ES-I3 (cell line): ENCODE results near the gene SMAD6.

ENCODE experiments used
- H3K36me3 ChIP-seq: 2 replicates; pipeline ENCODE4 v1.6.1; 2013; ENCODE audit warnings: mild to moderate bottlenecking, low read length, control low read depth, moderate library complexity; ENCODE audit not compliant: insufficient read depth
- H3K4me1 ChIP-seq: 2 replicates; pipeline ENCODE4 v1.6.1; 2013; ENCODE audit warnings: mild to moderate bottlenecking, control low read depth, low read length; ENCODE audit not compliant: insufficient read depth
- H3K9ac ChIP-seq: 2 replicates; pipeline ENCODE4 v1.6.1; 2013; ENCODE audit warnings: low read depth, mild to moderate bottlenecking, low read length, moderate library complexity
- H3K9me3 ChIP-seq: 2 replicates; pipeline ENCODE4 v1.6.1; 2013; ENCODE audit warnings: mild to moderate bottlenecking, low read length, moderate library complexity; ENCODE audit not compliant: control insufficient read depth, insufficient read depth

The SMAD6 gene

DNA sequence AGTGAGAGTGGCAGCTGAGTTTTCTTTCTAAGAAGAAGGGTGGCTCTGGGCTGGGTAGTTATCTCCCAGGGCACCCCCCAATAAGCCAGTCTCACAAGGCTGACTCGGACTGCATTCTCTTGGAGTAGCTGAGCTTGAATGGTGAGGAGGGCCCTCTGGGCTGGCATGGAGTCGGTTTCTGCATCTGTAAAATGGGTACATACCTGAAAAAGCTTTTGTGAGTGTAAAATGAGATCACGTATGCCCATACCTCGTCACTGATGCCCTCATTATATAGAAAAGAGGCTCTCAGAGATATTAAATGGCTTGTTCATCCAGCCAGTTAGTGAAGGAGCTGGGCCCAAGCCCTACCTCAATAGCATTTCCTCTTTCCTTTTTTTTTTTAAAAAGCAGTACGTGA, 41.2 kb downstream of the SMAD6 start:
- Histone ChIP-seq H3K9me3 (no peaks in the 10 kb centered on the region), H3K4me1 (peaks cover 45% of the 10 kb centered on the region), H3K9ac (no peak overlapping the region), H3K36me3 (no peaks in the 10 kb centered on the region)

GRCh38 chr15:66743703-66744536, 41.9 kb downstream of the SMAD6 start:
- Histone ChIP-seq H3K9me3 (no peaks in the 10 kb centered on the region), H3K4me1 (peaks cover 52% of the 10 kb centered on the region)

GRCh38 chr15:66744610-66745279, 42.7 kb downstream of the SMAD6 start:
- Histone ChIP-seq H3K9ac (no peak overlapping the region), H3K9me3 (no peaks in the 10 kb centered on the region), H3K36me3 (no peaks in the 10 kb centered on the region), H3K4me1 (peaks cover 56% of the 10 kb centered on the region)

More at GRCh38 chr15:66743703-66744536, 41.9 kb downstream of the SMAD6 start:
- no peak overlapping the region for H3K9ac ChIP-seq
- no peaks in the 10 kb centered on the region for H3K36me3 ChIP-seq

DNA sequence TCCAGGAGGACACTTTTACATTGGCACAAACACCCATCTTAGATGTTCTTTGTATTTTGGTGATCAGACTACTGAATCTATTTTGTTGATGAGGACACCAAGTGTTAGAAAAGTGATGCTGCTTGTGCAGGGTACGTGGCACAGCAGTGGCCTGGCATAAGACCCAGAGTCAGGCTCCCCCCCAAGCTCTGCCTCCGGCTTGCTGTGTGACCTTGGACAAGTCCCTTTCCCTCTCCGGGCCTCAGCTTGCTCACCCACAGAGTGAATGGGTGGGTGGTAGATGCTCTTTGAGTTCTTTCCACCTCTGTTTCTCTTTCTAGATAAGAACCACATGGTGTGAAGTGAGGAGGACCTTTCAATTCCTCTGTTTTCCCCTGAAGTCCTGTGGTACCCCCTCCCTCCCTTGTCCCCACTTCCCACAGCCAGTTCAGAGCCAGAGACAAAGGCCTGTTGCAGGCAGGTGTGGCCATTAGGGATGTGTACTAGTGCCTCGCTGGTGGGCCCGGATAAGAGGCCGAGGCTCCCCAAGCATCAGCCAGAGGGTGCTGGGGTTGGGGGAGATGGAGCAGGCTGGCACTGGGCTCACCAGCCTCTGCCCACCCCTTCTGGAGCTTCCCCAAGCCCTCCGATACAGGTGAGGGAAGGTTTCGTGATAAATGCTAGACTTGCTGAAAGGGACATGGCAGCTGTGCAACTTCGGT, 43.6 kb downstream of the SMAD6 start:
- H3K9me3 ChIP-seq: no peaks in the 10 kb centered on the region
- H3K36me3 ChIP-seq: no peaks in the 10 kb centered on the region
- peaks cover 65% of the 10 kb centered on the region for H3K4me1 ChIP-seq
- no peak overlapping the region for H3K9ac ChIP-seq

GRCh38 chr15:66746231-66746605, 44.2 kb downstream of the SMAD6 start:
- Histone ChIP-seq H3K9ac (no peak overlapping the region), H3K9me3 (no peaks in the 10 kb centered on the region), H3K36me3 (no peaks in the 10 kb centered on the region), H3K4me1 (peaks cover 70% of the 10 kb centered on the region)

GRCh38 chr15:66747223-66747622, 45.2 kb downstream of the SMAD6 start:
- no peak overlapping the region for H3K9ac ChIP-seq
- no peaks in the 10 kb centered on the region for H3K36me3 ChIP-seq
- peaks cover 78% of the 10 kb centered on the region for H3K4me1 ChIP-seq
- no peaks in the 10 kb centered on the region for H3K9me3 ChIP-seq

DNA sequence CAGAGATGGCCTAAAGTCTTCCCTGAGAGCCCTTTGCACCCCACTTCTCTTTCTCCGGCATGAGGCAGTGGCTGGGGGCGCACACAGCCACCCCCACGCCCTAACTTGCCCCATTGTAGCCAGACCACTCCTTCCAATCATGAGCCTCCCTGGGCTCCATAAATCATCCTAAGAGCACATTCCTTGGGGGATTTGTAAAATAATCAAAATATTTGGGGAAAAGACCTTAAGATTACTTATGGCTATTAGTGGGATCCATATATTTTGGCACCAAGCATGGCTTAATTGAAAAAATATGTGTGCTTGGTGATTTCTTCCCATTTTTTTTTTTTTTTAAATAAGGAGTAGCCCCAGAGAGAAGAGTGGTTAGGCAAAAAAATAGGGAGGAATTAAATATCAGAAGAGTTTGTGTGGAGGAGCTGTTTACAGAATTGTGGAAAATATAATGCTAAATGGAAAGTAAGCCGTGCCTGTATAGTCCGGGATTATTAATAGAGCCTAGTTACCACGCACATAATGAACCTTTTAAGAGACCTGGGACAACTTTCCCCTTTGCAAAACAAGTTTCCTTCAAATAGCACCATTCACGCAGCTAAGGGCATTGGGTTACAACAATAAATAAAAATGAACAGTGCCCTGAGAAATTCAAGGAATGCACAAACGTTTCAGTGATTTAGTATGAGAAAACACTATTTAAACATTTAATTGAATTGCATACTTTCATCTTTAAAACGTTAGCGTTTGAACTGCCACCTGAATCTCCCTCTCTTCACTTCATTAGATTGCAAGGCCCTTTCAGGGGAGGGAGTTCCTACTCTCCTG, 46.1 kb downstream of the SMAD6 start:
- no peaks in the 10 kb centered on the region for H3K36me3 ChIP-seq

DNA sequence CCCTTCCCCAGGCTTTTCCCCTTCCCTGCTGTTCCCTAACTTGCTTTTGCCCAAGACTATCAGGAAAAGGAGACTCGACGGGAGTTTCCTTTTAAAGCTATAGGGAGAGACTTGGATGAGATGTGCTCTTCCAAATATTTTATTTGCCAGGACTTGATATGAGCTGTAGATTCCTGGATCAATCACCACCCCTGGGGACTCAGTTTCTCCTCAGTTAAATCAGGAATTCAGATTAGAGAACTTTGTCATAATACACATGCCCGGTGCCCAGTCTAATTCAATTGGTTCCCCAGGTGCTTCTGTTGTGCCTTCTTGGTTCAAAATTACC, 46.6 kb downstream of the SMAD6 start:
- H3K4me1 ChIP-seq: peaks cover 78% of the 10 kb centered on the region
- H3K9ac ChIP-seq: no peak overlapping the region

More for the DNA sequence above, 46.1 kb downstream of the SMAD6 start:
- no peak overlapping the region for H3K9ac ChIP-seq
- H3K4me1 ChIP-seq: peaks cover 78% of the 10 kb centered on the region
- no peaks in the 10 kb centered on the region for H3K9me3 ChIP-seq

GRCh38 chr15:66749841-66750575, 48.0 kb downstream of the SMAD6 start:
- Histone ChIP-seq H3K9me3 (peaks cover 4% of the 10 kb centered on the region; the same call in 1 of the 2 replicates), H3K36me3 (no peaks in the 10 kb centered on the region), H3K4me1 (peaks cover 65% of the 10 kb centered on the region)

More for the DNA sequence above, 46.6 kb downstream of the SMAD6 start:
- H3K9me3 ChIP-seq: no peaks in the 10 kb centered on the region
- H3K36me3 ChIP-seq: no peaks in the 10 kb centered on the region

GRCh38 chr15:66750609-66751008, 48.6 kb downstream of the SMAD6 start:
- H3K36me3 ChIP-seq: no peaks in the 10 kb centered on the region
- peaks cover 9% of the 10 kb centered on the region for H3K9me3 ChIP-seq
- H3K9ac ChIP-seq: no peak overlapping the region
- H3K4me1 ChIP-seq: peaks cover 59% of the 10 kb centered on the region

More at GRCh38 chr15:66749841-66750575, 48.0 kb downstream of the SMAD6 start:
- H3K9ac ChIP-seq: no peak overlapping the region

DNA sequence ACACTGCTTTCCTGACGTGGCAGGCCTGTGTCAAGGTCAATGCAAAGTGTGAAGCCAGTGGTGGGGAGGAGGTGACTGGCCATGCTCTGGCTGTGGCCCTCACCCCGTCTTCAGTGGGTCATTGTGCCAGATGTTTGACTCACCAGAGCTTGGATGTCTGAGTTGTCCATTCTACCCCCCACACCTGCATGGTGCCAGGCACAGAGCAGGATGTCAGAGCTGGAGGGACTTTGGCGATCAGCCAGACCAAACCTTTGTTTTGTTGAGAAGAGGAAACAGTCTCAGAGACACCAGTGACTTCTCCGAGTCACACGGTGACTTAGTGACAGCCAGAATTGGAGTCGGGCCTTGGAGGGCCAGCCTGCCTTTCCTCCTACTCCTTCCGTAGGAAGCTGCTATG, 49.5 kb downstream of the SMAD6 start:
- Histone ChIP-seq H3K9me3 (peaks cover 9% of the 10 kb centered on the region), H3K36me3 (no peaks in the 10 kb centered on the region), H3K9ac (no peak overlapping the region), H3K4me1 (peaks cover 50% of the 10 kb centered on the region)

GRCh38 chr15:66752078-66752477, 50.0 kb downstream of the SMAD6 start:
- Histone ChIP-seq H3K9me3 (peaks cover 9% of the 10 kb centered on the region), H3K9ac (no peak overlapping the region), H3K36me3 (no peaks in the 10 kb centered on the region), H3K4me1 (peaks cover 45% of the 10 kb centered on the region)

- H3K4me1 ChIP-seq: peaks cover 27% of the 10 kb centered on the region; the same call in 1 of the 2 replicates
- H3K9me3 ChIP-seq: peaks cover 9% of the 10 kb centered on the region
- H3K36me3 ChIP-seq: no peaks in the 10 kb centered on the region
- H3K9ac ChIP-seq: no peak overlapping the region
Measured at GRCh38 chr15:66753687-66754377, 51.8 kb downstream of the SMAD6 start.
